ENCODE measurements around the gene IQCK.

DNA sequence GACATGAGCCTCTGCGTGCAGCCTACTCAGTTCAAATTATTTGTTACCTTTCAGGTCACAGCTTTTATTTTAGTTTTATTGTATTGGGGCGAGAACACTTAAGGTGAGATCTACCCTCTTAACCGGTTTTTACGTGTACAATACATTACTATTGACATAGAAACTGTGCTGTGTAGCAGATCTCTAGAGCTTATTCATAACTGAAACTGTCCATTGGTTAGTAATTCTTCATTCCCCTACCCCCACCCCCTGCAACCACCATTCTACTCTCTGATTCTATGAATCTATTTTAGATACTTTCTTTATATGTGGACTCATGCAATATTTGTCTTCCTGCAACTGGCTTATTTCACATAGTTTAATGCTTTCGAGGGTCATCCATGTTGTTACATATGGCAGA lies 43.6 kb upstream of the IQCK start:
- TF ChIP-seq, protein P1, sequence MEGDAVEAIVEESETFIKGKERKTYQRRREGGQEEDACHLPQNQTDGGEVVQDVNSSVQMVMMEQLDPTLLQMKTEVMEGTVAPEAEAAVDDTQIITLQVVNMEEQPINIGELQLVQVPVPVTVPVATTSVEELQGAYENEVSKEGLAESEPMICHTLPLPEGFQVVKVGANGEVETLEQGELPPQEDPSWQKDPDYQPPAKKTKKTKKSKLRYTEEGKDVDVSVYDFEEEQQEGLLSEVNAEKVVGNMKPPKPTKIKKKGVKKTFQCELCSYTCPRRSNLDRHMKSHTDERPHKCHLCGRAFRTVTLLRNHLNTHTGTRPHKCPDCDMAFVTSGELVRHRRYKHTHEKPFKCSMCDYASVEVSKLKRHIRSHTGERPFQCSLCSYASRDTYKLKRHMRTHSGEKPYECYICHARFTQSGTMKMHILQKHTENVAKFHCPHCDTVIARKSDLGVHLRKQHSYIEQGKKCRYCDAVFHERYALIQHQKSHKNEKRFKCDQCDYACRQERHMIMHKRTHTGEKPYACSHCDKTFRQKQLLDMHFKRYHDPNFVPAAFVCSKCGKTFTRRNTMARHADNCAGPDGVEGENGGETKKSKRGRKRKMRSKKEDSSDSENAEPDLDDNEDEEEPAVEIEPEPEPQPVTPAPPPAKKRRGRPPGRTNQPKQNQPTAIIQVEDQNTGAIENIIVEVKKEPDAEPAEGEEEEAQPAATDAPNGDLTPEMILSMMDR (IDR thresholded peaks at IDR 0.05) = no peak
- TF ChIP-seq POLR2AphosphoS5 (IDR thresholded peaks at IDR 0.05; ENCODE audit: insufficient read depth in 1 of 2, low read depth in 1 of 2) (no peak), POLR2A (IDR thresholded peaks at IDR 0.05) (no peak)

All from vagina (tissue), 2 donors.